WERI-Rb-1 (cell line): Measurements from ENCODE around the gene RGS3.

Experiments
- DNase-seq: peaks from one replicate; pipeline ENCODE4 v3.0.0-alpha.2; 2020
- H3K27ac ChIP-seq: fragments of 250-450 bp; sonication (Bioruptor Pico); 2 replicates; pipeline ENCODE4 v1.5.1; 2020; ENCODE audit warnings: mild to moderate bottlenecking, moderate library complexity
- H3K27me3 ChIP-seq: fragments of 250-450 bp; sonication (Bioruptor Pico); 2 replicates; pipeline ENCODE4 v1.5.1; 2021; ENCODE audit warnings: mild to moderate bottlenecking, low read depth, moderate library complexity; ENCODE audit not compliant: insufficient read depth, severe bottlenecking
- H3K36me3 ChIP-seq: fragments of 250-450 bp; sonication (Bioruptor Pico); 2 replicates; pipeline ENCODE4 v1.5.1; 2020; ENCODE audit warnings: mild to moderate bottlenecking, moderate library complexity
- H3K4me3 ChIP-seq: 2 replicates; pipeline ENCODE4 v1.5.1; 2011; ENCODE audit warnings: low read depth, mild to moderate bottlenecking, control low read depth, low read length
- H3K9me3 ChIP-seq: fragments of 250-450 bp; sonication (Bioruptor Pico); 2 replicates; pipeline ENCODE4 v1.5.1; 2021; ENCODE audit warnings: mild to moderate bottlenecking, moderate library complexity; ENCODE audit not compliant: severe bottlenecking
- TF ChIP-seq, protein P1 (sequence below): IDR thresholded peaks from 2 replicates; pipeline ENCODE4 v1.5.1; 2011; ENCODE audit warnings: low read depth, mild to moderate bottlenecking, control low read depth, inconsistent platforms, low read length

Gene RGS3

DNA sequence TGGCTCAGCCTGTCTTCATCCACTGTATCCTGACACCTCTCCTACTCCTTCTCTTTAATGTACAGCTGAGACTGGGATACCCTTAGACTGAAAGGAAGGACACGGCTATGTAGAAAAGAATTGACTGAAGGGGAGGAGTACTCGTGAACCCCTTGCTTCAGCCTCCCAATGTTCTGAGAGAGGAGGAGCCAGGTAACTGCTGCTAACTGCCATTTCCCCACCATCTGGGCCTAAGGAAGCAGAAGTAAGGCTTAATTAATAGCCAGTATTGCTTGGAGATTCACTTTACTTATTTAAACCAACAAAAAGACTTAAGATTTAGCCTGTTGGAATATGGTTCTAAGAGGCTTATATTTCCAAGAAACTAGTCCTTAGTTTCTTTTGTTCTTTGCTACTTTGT lies 18.8 kb upstream of the RGS3 start:
- Histone ChIP-seq H3K27me3 (no peaks in the 10 kb centered on the region), H3K9me3 (no peaks in the 10 kb centered on the region), H3K27ac (no peak overlapping the region), H3K4me3 (no peak overlapping the region), H3K36me3 (no peaks in the 10 kb centered on the region)
- DNase-seq: no peak
- TF ChIP-seq, protein P1, sequence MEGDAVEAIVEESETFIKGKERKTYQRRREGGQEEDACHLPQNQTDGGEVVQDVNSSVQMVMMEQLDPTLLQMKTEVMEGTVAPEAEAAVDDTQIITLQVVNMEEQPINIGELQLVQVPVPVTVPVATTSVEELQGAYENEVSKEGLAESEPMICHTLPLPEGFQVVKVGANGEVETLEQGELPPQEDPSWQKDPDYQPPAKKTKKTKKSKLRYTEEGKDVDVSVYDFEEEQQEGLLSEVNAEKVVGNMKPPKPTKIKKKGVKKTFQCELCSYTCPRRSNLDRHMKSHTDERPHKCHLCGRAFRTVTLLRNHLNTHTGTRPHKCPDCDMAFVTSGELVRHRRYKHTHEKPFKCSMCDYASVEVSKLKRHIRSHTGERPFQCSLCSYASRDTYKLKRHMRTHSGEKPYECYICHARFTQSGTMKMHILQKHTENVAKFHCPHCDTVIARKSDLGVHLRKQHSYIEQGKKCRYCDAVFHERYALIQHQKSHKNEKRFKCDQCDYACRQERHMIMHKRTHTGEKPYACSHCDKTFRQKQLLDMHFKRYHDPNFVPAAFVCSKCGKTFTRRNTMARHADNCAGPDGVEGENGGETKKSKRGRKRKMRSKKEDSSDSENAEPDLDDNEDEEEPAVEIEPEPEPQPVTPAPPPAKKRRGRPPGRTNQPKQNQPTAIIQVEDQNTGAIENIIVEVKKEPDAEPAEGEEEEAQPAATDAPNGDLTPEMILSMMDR: no peak

DNA sequence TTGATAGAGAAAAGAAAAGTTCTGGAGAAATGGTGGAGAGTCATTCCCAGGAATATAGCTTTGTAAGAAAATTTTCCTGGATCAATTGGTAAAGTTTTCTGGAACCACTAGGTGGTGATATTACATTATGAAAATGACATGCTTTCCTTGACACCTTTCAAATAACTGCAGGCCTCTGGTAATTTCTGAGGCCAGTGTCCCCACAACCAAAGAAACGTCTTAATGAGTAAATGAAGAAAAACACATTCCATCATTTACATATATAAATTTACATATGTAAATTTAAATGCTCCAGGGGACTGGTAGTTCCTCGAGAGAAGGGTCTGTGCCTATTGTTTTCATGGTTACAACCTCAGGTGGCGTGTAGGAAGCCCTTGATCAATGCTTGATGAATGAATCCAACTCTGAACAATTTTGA lies 17.2 kb upstream of the RGS3 start:
- Histone ChIP-seq H3K4me3 (no peak overlapping the region), H3K27me3 (no peaks in the 10 kb centered on the region), H3K36me3 (no peaks in the 10 kb centered on the region), H3K9me3 (no peaks in the 10 kb centered on the region), H3K27ac (no peak overlapping the region)
- no peak for DNase-seq
- TF ChIP-seq, protein P1: 0 out of 2 replicates have a peak, but pooled peaks have one; percentile 28

DNA sequence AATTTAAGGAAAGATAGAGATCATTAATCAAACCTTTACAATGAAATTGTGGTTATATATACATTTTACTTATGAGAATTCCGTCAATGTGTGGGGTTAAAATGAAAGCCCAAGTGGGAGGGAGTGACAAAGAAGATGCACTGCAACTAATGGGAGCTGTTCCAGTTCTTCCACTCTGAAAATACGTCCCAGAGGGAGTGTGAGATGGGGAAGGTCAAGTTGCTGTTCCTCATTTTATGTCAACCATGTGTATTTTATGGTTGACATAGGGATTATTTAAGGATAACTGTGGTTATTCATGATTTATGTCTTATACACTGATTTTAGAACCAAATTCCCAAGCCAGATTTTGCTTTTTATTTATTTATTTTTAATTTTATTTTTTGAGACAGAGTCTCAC lies 14.2 kb upstream of the RGS3 start:
- Histone ChIP-seq H3K27ac (no peak overlapping the region), H3K9me3 (no peaks in the 10 kb centered on the region), H3K4me3 (no peak overlapping the region), H3K27me3 (no peaks in the 10 kb centered on the region), H3K36me3 (no peaks in the 10 kb centered on the region)
- DNase-seq: no peak
- TF ChIP-seq, protein P1: no peak

DNA sequence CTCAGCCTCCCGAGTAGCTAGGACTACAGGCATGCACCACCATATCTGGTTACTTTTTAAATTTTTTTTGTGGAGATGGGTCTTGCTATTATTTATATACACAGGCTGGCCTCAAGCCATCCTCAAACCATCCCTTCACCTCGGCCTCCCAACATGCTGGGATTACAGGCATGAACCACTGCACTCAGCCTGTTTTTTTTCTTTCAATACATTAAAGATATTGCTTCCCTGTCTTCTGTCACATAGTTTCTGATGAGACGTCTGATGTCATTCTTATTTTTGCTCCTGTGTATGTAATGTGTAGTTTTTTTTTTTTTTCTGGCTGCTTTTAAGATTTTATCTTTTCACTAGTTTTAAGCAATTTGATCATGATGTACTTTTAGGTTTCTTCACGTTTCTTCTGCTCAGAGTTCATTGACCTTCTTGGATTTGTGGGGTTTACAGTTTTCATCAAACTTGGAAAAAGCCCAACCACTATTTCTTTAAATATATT lies 11.4 kb upstream of the RGS3 start:
- H3K9me3 ChIP-seq: no peaks in the 10 kb centered on the region
- no peak overlapping the region for H3K27ac ChIP-seq
- TF ChIP-seq, protein P1: no peak
- H3K4me3 ChIP-seq: no peak overlapping the region
- H3K27me3 ChIP-seq: no peaks in the 10 kb centered on the region
- H3K36me3 ChIP-seq: no peaks in the 10 kb centered on the region
- DNase-seq: no peak

DNA sequence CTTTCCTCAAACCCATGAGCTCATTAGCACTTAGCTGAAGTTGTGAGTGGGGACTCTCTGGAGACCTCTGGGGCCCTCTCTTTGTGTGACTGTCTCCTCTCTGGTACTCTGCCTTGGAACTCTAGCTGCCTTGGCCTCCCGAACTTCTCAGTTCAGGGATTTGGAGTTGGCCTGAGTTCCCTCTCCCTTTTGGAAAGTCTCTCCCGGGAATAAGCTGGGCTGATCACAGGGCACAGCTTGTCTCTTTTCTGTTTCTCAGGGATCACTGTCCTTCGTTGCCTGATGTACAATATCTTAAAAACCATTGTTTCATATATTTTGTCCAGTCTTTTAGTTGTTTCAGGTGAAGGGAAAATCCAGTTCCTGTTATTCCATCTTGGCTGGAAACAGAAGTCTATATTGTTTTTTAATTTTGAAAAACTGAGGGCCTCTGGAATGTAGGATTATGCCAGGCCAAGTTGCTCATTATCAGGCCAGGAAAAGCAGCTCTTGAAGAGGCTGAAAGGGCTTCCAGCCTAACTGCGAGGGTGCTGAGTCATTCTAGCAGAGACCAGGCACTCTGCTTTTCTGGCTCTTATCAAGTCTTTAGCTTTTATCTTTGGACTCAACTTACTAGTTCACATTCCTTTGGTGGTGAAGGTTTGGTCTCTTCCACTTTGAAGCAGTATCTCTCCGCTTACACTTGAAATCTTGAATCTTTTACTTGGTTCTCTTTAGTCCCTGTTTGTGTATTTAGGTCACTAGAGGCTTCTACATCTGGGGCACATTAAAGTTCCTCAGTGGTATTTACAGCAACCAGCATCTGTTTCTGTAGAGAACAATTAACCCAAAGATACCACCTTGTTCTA lies 8.4 kb upstream of the RGS3 start:
- DNase-seq: no peak
- no peaks in the 10 kb centered on the region for H3K36me3 ChIP-seq
- no peak overlapping the region for H3K4me3 ChIP-seq
- TF ChIP-seq, protein P1: no peak
- H3K27me3 ChIP-seq: no peaks in the 10 kb centered on the region
- no peak overlapping the region; the same call in 1 of the 2 replicates for H3K27ac ChIP-seq
- H3K9me3 ChIP-seq: no peaks in the 10 kb centered on the region
